Islet precursor cell (in vitro differentiated cells): ENCODE results near the gene PPP2R5B.

ENCODE experiments used
- DNase-seq: peaks from one replicate; pipeline ENCODE4 v3.0.0-alpha.2; 2018

Gene PPP2R5B

GRCh38 chr11:64909653-64910343 lies 14.7 kb upstream of the PPP2R5B start:
- DNase-seq = no peak

- no peak for DNase-seq
Measured at GRCh38 chr11:64910451-64911093, 13.9 kb upstream of the PPP2R5B start.

- no peak for DNase-seq
Measured at GRCh38 chr11:64911142-64911541, 13.3 kb upstream of the PPP2R5B start.

GRCh38 chr11:64911689-64912088 lies 12.8 kb upstream of the PPP2R5B start:
- DNase-seq = no peak

DNA sequence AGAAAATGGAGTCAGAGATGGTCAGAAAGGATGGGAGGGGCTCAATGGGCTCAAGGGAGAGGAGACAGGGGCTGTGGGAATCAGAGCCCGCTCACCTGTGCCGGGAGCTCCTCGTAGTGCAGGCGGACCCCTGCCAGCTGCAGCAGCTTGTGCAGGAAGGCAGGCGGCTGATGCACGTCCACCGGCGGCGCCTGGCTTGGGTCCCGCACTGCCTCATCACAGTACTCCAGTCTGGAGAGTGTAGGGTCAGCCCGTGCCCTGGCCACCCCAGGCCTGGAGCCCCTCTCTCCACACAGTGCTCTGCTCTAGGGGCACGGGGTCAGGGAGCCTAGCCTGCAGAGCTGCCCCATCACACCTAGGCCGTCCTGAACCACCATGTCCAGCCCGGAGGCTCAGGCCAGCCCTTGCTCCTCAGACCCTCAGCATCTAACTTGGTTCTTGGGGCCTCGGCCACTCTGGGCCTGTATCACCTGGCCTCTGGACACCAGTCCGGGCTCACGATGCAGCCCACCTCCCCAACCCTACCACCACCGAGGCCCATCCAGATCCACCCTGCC lies 11.2 kb upstream of the PPP2R5B start:
- no peak for DNase-seq

DNA sequence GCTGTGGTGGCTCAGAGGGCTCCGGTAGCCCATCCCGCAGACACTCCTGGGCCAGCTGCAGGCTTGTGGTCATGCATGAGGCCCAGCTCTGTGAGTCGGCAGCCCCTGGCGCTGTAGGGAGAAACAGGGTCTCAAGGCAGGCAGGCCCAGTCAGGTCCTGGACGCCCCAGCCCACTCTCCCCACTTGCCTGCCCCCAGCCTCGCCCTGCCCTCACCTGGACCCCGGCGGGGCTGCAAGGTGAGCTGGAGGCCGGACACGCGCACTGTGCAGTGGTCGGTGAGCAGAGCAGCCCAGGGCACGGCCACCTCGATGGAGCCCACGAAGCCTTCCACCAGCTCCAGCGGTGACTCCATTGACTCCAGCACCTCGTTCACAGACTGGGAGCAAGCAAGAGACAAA lies 10.4 kb upstream of the PPP2R5B start:
- no peak for DNase-seq

DNA sequence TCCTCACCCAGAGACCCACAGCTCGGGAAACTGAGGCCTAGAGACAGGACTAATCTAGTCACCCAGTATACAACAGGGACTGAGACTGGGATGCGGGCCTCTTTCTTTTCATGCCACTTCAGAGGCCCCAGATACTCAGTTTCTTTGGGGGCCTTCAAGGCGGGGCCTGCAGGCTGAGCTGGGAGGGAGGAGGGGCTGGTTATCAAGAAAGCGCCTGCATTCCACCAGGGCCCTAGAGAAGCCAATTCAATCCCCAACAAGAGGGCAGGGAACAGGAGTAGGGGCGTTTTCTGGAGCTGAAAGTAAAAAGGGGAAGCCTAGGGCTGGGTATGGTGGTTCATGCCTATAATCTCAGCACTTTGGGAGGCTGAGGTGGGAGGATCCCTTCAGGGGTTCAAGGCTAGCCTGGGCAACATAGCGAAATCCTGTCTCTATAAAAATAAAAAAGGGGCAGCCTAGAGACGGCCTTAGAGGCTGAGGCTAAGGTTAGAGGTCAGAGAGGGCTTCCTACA lies 9.1 kb upstream of the PPP2R5B start:
- DNase-seq = no peak

DNA sequence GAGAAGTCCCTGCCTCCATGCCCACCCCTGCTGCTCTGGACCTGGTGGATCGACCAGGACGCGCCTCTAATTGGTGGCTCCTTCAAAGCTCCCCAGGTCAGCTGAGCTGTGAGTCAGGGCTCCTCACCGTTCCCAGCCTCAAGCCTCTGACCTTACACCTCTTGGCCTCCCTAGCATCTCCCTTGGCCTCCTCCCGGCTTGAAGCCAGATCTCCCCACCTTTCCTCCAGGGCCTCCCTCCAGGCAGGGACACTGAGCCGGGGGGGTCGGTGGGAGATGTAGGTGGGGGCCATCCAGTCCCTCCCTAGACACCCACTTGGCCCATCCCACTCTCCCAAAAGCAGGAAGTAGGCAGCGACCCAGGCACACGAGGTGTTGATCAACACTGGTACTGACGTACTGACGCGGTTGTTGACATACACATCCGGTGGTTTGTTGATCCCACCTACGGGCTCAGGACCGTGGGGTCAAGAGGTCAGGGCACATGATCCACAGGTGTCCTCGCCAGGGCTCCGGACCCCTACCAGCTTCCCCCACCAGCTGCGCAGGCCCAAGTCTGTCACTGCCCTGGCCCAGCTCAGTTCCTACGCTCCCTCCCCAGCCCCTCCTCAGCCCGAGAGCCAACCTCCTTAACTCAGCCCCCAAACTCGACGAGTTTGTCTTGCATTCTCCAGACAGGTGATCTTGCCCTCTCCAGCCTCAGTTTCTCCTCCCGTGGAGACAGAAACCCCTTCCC lies 8.3 kb upstream of the PPP2R5B start:
- peak; percentile 81 for DNase-seq

DNA sequence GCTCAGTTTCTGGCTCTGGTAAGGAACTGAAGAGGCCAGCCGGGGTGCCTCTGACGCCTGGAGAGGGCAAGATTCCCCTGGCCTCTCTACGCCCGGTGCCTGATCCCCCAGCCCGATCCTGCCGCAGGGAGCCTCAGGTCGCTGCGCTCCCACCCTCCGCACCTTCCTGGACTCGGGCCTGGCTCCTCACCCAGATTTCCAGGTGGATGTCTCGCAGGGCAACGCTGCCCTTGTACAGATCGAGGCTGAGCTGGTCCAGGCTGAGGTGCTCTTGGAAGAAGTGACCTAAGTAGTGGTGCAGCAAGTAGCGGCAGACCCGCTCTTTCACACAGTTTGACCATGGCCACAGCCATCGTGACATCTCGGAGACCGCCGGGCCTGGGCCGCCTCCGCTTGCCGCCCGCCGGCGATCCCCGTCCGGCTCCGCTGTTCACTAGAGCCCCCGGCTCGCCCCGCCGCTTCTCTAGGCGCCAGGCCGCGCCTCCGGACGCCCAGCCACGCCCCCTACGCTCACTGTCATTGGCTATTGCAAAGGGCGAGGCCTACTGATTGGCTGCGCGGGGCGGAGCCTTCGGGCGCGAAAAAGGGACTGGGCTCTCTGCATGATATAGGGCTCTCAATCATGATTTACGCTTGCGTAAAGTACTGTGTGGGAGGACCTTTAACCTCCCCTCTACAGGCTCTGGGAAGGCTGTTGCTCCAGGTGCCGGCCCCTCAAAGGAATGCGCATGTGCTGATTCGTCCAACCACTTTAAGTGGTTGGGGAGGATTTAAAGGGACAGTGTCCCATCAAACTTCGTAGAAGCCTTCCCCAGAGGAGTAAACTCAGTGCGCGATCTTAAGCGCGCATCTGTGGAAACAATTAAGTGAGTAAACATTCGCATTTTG lies 7.5 kb upstream of the PPP2R5B start, which contains the start of gene ATG2A:
Gene ATG2A (minus strand): TSS at position 435 of the 888 bp plus-strand sequence. CDS start 74 bp downstream, at position 361.
- DNase-seq = peak; percentile 100

- no peak for DNase-seq
Measured at GRCh38 chr11:64917663-64917995, 6.9 kb upstream of the PPP2R5B start.

DNA sequence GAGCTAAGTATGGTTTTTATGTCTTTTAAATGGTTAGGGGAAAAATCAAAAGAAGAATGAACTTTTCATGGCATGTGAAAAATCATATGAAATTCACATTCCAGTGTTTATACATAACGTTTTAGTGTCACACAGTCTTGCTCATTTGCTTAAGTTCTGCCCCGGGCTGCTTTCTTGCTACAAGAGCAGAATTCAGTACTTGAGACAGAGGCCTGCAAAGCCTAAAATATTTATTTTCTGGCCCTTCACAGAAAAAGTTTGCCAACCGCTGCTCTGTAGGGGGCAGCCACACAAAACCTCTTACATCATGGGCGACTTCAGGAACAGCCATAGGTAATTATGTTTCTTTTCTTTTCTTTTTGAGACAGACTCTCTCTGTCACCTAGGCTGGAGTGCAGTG lies 6.5 kb upstream of the PPP2R5B start:
- DNase-seq = no peak

GRCh38 chr11:64919627-64920026 lies 4.9 kb upstream of the PPP2R5B start:
- DNase-seq = no peak

DNA sequence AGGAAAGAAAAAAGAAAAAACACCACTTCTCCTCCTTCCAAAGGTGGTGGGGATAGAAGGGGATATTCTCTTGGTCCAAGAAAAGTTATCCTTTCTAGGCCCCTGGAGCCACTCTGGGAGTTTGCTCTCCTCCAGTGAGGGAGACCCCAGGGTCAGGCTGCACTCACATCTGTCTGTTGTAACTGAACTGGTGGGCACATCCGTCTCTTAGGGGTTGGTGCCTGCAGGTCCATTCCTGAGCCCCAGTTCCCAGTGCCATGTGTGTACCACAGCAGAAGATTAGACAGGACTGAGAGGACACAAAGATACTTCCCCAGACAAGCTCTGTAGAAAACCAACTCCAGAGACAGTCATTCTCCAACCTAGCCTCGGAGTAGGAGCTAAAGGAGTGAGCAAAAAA lies 4.4 kb upstream of the PPP2R5B start:
- DNase-seq = no peak

- DNase-seq = no peak
Measured at GRCh38 chr11:64921384-64921783, 3.1 kb upstream of the PPP2R5B start.

DNA sequence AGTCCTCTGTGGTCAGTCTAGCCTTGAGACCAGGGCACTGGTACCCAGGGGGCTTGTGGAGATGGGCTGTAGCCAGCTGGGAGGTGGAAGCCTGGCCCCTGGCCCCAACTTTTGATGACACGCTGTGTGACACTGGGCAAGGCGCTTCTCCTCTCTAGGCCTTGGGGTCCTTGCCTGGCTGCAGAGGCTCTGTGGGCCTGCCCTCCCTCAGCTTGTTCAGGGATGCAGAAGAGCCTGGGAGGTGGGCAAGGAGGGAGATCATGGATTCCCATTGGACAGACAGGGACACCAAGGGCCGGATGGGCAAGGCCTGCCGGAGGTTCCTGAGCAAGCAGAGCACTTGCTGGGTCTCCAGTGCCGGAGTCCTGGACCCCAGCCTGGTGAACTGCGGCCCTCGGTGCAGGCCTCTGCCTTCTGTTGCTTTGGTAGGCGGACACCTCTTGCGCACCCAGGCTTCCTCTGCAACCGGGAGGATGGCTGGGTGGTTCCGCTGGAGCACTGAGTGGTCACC lies 1.3 kb upstream of the PPP2R5B start:
- no peak for DNase-seq

- DNase-seq = no peak
Measured at GRCh38 chr11:64924910-64925284, 408 bp downstream of the PPP2R5B start.

DNA sequence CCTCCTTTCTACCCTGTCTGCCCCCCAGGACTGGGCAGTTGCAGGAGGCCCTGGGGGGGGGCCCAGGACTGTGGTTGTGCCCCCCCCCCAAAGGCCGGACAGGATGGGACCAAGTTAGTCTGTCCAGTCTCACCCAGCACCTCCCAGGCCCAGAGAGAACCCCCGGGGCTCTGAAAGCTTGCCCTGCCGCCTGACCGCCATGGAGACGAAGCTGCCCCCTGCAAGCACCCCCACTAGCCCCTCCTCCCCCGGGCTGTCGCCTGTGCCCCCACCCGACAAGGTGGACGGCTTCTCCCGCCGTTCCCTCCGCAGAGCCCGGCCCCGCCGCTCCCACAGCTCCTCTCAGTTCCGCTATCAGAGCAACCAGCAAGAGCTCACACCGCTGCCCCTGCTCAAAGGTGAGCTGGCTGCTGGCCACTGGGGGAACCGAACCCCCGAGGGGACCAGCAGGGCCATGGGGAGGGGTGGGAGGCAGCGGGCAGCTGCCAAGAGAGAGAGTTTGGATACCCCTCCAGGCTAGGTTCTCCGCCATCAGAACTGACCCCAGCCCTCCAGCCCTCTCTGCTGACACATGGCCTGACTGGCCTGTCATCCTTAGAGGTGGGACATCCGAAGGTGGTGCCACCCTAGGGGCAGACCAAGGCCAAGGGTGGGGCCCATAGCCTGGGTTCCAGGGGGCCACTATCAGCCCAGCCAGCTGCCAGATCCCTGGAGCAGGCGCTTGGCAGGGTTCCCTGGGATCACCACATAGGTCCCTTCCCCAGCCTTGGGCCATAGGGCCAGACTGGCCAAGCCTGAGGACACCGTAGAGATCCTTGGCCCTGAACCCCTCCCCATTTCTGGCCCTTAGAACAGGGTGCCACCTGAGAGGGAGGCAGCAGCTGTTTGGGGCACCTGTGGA lies 1.3 kb downstream of the PPP2R5B start:
- no peak for DNase-seq

- DNase-seq = no peak
Measured at GRCh38 chr11:64926689-64927088, 2.2 kb downstream of the PPP2R5B start.

DNA sequence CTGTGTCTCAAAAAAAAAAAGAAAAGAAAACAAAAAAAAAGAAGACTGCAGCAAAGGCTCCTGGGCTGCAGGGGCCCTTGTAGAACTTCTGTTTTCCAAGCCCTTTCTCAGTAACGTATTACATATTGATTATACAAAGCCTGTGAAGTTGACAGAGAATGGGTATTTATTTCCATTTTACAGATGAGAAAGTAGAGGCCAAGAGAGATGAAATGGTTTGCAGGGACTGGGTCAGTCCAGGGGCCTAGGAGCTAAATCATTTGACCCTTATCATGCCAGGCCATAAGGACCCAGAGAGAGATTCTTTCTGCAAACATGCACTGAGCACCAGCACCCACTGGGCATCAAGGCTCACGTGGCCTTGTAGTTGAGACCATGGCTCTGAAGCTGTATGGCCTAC lies 4.5 kb downstream of the PPP2R5B start:
- no peak for DNase-seq

- no peak for DNase-seq
Measured at GRCh38 chr11:64929625-64930024, 5.1 kb downstream of the PPP2R5B start.

- DNase-seq = no peak
Measured at GRCh38 chr11:64930340-64930739, 5.9 kb downstream of the PPP2R5B start.
